Activated CD8-positive, alpha-beta T cell treated with anti-CD3 and anti-CD28 coated beads for 36 hours (primary cell): ENCODE data around the gene CAPN2. TPM values are rescaled to one million over a fixed set of nuclear protein-coding genes. Genes with fewer than 3 reads are reported as not detected.

ENCODE experiments used
- ATAC-seq: fragments of 200-7000 bp; cut with Tn5 transposase; one replicate; pipeline ENCODE4 v1.10.0; 2021; ENCODE audit warnings: mild to moderate bottlenecking, moderate library complexity
- CTCF ChIA-PET: fragments of 350-600 bp; sonication (Branson Sonifier 250); formaldehyde crosslinking; loops from one replicate; lab custom pipeline; 2021; ENCODE audit warnings: antibody characterized with exemption; lab: Charles Lee
- POLR2A ChIA-PET: fragments of 350-600 bp; sonication (Branson Sonifier 250); formaldehyde crosslinking; loops from one replicate; lab custom pipeline; 2021; ENCODE audit warnings: antibody characterized with exemption; lab: Charles Lee
- DNase-seq: peaks from one replicate; pipeline ENCODE4 v3.0.0-alpha.2; 2020
- H3K27ac Mint-ChIP-seq: one replicate; pipeline ENCODE4 v1.8.0; 2021; ENCODE audit warnings: mild to moderate bottlenecking, mixed read lengths
- H3K27me3 Mint-ChIP-seq: one replicate; pipeline ENCODE4 v1.8.0; 2021; ENCODE audit warnings: mixed read lengths
- H3K36me3 Mint-ChIP-seq: one replicate; pipeline ENCODE4 v1.8.0; 2021; ENCODE audit warnings: low read depth, mixed read lengths
- H3K4me1 Mint-ChIP-seq: one replicate; pipeline ENCODE4 v1.8.0; 2021; ENCODE audit warnings: low read depth, mixed read lengths
- H3K4me3 Mint-ChIP-seq: one replicate; pipeline ENCODE4 v1.8.0; 2021; ENCODE audit warnings: mild to moderate bottlenecking, moderate library complexity, mixed read lengths
- H3K9me3 Mint-ChIP-seq: one replicate; pipeline ENCODE4 v1.8.0; 2021; ENCODE audit warnings: mixed read lengths
- intact Hi-C: fragments of 100-400 bp; cut with micrococcal nuclease; formaldehyde crosslinking; loops from one replicate; pipeline ENCODE4 v1.10.0; 2022
- total RNA-seq, 2 experiments: library from RNA; stranded (reverse); gene quantifications; one replicate each; pipeline ENCODE4 v1.2.3, GENCODE V29; 2021
- TF ChIP-seq, protein P1 (sequence below): fragments of 200-600 bp; IDR thresholded peaks from one replicate; pipeline ENCODE4 v1.8.0; 2022; ENCODE audit warnings: antibody characterized with exemption, mild to moderate bottlenecking

CAPN2 gene
- total RNA-seq, 2 experiments from 2014 or later: 31.5 to 33.6 TPM

DNA sequence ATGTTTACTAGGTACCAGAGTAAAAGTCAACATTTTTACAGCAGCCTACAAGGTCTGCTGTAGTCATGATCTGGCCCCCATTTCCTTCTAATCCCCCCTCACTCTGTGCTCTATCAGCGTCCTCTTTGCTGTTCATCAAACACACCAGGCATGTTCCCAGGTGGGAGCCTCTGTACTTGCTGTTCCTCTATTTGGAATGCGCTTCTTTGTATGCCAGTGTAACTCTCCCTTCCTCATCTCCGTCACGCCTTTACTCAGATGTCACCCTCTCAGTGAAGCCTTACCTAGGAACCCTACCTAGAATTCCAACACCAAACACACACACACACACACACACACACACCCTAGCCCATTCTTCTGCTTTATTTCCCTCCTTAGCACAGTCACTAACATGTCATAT, 112.4 kb downstream of the CAPN2 start:
- Mint-ChIP-seq H3K36me3 (peaks cover 18% of the 10 kb centered on the region), H3K27me3 (no peaks in the 10 kb centered on the region), H3K9me3 (no peaks in the 10 kb centered on the region), H3K27ac (no peak overlapping the region), H3K4me3 (no peak overlapping the region), H3K4me1 (peaks cover 67% of the 10 kb centered on the region)
- TF ChIP-seq, protein P1, sequence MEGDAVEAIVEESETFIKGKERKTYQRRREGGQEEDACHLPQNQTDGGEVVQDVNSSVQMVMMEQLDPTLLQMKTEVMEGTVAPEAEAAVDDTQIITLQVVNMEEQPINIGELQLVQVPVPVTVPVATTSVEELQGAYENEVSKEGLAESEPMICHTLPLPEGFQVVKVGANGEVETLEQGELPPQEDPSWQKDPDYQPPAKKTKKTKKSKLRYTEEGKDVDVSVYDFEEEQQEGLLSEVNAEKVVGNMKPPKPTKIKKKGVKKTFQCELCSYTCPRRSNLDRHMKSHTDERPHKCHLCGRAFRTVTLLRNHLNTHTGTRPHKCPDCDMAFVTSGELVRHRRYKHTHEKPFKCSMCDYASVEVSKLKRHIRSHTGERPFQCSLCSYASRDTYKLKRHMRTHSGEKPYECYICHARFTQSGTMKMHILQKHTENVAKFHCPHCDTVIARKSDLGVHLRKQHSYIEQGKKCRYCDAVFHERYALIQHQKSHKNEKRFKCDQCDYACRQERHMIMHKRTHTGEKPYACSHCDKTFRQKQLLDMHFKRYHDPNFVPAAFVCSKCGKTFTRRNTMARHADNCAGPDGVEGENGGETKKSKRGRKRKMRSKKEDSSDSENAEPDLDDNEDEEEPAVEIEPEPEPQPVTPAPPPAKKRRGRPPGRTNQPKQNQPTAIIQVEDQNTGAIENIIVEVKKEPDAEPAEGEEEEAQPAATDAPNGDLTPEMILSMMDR: no peak
- intact Hi-C loops: no loop called here
- ChIA-PET POLR2A (interaction anchor here (1.4 to 3.4 kb wide), 3 partner anchors 11 to 37 kb away, joined by 3 to 22 read pairs (median 3); partner anchors contain the start of gene TP53BP2), CTCF (interaction anchor here (1.0 to 2.6 kb wide), 4 partner anchors 13 to 227 kb away, joined by 3 to 9 read pairs (median 7); partner anchors contain the start of gene TP53BP2)
- DNase-seq (no peak), ATAC-seq (no peak)

Other genes with a start within 250 kb of the CAPN2 start
- not detected for gene CAPN8, start 46.8 kb upstream of the CAPN2 start, total RNA-seq
- 10 to 100 TPM; 28.3 to 34.5 TPM for gene TP53BP2, start 133.4 kb downstream of the CAPN2 start, total RNA-seq